Gastroesophageal sphincter (tissue), 3 donors: ENCODE results near the gene CGRRF1.

Experiments used
- POLR2A ChIP-seq, 2 donors: fragments of 450-650 bp; IDR thresholded peaks; one replicate each; pipeline ENCODE4 v1.6.1; 2017; ENCODE audit warnings: antibody characterized with exemption in 2 of 2, mild to moderate bottlenecking in 2 of 2, moderate library complexity in 1 of 2
- POLR2AphosphoS5 ChIP-seq: sonication (generic); formaldehyde crosslinking; IDR thresholded peaks from one replicate; pipeline ENCODE4 v1.6.1; 2017; ENCODE audit warnings: antibody characterized with exemption
- TF ChIP-seq, protein P1 (sequence below), 4 experiments: fragments of 200-600 bp in 2 of 4; fragments of 450-650 bp in 2 of 4; sonication (generic) in 1 of 4; IDR thresholded peaks; one replicate each; pipeline ENCODE4 v1.5.1; 2017 to 2019; ENCODE audit warnings: antibody characterized with exemption in 4 of 4, mild to moderate bottlenecking in 2 of 4, moderate library complexity in 2 of 4

DNA sequence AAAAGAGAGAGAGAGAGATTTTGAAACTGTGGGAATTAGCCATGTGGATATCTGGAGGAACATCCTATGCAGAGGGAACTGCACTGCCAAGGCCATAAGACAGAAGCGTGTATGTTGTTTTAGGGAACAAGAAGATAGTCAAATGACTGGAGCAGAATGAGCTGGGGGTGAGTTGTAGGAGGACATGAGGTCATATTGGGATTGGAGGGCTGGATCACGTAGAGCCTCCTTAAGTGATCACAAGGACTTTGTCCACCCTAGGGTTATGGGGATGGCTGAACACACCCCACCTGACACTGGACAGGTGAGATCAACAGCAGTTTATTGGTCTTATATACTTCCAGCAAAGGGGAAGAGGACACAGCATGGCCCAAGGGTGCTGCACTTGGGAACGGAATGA is 8.2 kb upstream of the CGRRF1 start:
- TF ChIP-seq, protein P1, sequence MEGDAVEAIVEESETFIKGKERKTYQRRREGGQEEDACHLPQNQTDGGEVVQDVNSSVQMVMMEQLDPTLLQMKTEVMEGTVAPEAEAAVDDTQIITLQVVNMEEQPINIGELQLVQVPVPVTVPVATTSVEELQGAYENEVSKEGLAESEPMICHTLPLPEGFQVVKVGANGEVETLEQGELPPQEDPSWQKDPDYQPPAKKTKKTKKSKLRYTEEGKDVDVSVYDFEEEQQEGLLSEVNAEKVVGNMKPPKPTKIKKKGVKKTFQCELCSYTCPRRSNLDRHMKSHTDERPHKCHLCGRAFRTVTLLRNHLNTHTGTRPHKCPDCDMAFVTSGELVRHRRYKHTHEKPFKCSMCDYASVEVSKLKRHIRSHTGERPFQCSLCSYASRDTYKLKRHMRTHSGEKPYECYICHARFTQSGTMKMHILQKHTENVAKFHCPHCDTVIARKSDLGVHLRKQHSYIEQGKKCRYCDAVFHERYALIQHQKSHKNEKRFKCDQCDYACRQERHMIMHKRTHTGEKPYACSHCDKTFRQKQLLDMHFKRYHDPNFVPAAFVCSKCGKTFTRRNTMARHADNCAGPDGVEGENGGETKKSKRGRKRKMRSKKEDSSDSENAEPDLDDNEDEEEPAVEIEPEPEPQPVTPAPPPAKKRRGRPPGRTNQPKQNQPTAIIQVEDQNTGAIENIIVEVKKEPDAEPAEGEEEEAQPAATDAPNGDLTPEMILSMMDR (IDR thresholded peaks at IDR 0.05) = no peak
- TF ChIP-seq POLR2AphosphoS5 (no peak), POLR2A (IDR thresholded peaks at IDR 0.05) (no peak)
